HG02678 (cell line): ENCODE data around the gene ZNF521.

Source experiments
- ATAC-seq: cut with Tn5 transposase; IDR thresholded peaks from one replicate; pipeline ENCODE4 v1.9.1; 2021; ENCODE audit warnings: mild to moderate bottlenecking, moderate library complexity; ENCODE audit not compliant: unreplicated experiment

ZNF521 gene

DNA sequence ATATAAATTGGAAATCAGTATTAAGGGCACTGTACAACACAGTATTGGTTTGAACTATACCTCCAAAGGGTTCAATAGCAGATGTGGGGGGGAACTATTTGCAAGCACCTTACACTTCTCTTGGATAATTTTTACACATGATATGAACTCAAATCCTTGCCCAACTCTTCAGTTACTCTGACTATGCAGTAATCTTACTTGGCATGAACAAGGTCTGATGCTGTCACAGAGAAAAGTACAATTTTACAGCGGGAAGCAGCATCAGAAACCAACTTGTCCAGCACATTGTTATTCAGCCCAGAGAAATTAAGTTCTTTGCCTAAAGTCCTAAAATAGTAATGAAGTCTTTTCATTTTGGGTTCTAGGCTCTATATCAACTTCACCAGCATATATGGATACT lies 98.2 kb downstream of the ZNF521 start:
- ATAC-seq = no peak

- ATAC-seq = no peak
These were observed 98.8 kb downstream of the ZNF521 start for GRCh38 chr18:25253136-25253535.

DNA sequence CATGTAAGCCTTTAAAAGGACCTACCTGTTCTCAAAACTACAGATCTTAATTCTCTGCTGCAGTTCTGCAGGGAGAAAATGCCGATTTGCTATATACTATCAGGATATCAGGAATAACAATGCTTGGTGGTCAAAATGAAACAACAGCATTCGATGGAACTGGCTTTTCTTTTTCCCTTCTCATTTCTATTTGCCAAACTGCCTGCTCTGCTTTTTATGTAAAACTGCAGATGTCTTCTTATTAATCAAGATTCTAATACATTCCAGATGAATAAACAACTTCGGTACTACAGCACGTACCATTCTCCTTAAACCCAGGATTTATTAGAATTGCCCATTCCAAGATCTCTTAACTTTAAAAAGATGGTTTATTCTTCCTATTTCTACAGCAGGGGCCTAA lies 100.9 kb downstream of the ZNF521 start:
- no peak for ATAC-seq

- ATAC-seq = no peak
These were observed 101.5 kb downstream of the ZNF521 start for GRCh38 chr18:25250474-25250851.

DNA sequence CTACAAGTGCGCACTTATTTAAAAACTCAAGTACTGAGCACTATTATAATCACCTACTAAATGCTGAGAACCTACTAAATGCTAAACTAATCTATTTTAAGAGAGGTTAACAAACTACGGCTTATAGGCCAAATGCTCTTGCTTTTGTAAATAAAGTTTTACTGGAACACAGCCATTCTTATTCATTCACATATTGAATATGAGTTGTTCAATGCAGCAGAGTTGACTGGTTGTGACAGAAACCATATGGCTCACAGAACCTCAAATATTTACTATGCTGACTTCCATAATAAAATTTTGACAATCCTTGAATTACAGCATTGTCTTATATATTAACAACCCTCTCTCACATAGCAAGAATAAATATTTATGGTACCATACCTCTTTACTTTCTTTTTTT lies 103.2 kb downstream of the ZNF521 start:
- ATAC-seq = no peak

GRCh38 chr18:25247725-25248124 lies 104.2 kb downstream of the ZNF521 start:
- no peak for ATAC-seq

GRCh38 chr18:25244924-25245698 lies 106.9 kb downstream of the ZNF521 start:
- no peak for ATAC-seq

GRCh38 chr18:25244170-25244569 lies 107.8 kb downstream of the ZNF521 start:
- ATAC-seq = no peak

GRCh38 chr18:25243754-25244153 lies 108.2 kb downstream of the ZNF521 start:
- ATAC-seq = no peak

DNA sequence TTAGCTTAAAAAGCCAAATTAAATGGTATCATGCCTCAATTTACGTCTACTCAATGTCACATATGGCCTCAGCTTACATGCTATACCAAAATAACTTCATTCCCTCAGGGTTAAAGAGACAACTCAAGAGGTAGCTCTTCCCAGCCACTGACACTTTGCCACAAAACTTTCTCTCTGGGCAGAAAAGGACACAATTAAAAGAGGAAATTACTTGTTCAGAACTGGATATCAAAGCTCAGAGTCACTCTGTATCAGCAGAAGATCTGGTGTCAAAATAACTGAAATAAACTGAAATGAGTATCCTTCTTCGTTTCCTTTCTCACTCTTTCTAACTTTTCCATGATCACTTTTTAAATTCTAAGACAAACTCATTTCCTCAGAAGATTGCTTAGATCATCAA lies 108.7 kb downstream of the ZNF521 start:
- no peak for ATAC-seq

GRCh38 chr18:25240420-25240770 lies 111.6 kb downstream of the ZNF521 start:
- no peak for ATAC-seq

GRCh38 chr18:25239581-25240419 lies 112.2 kb downstream of the ZNF521 start:
- no peak for ATAC-seq

GRCh38 chr18:25239151-25239550 lies 112.8 kb downstream of the ZNF521 start:
- no peak for ATAC-seq

- no peak for ATAC-seq
These were observed 114.2 kb downstream of the ZNF521 start for GRCh38 chr18:25237571-25238267.

GRCh38 chr18:25236736-25237135 lies 115.2 kb downstream of the ZNF521 start:
- ATAC-seq = no peak

DNA sequence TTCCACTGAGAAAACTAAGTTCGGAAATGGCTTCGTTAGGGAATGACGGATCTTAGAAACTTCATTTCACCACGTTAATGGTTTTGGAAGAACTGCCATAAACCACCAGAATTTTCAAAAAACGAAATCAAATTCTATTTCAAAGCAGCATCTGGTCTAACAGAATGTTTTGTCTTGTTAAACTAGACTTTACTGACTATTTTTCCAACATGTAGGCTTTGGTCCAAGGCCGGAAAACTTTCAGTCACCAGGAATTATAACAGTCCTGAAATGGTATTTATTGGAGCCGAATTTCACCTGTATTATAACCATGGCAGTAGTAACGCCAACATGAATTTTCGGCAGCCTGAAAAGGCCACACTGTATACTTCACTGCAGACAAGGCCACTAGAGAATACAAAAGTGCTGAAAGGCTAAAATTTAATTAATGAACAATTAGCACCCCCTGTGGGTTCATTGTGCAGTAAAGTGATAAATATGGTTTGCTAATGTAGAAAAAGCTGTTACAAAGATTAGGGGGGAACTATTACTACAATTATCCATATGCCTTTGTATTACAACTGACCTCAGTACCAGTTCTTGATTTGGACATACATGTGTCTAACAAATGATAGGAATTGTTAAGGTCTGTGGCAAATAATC lies 116.4 kb downstream of the ZNF521 start:
- no peak for ATAC-seq

GRCh38 chr18:25234740-25235345 lies 117.1 kb downstream of the ZNF521 start:
- no peak for ATAC-seq

DNA sequence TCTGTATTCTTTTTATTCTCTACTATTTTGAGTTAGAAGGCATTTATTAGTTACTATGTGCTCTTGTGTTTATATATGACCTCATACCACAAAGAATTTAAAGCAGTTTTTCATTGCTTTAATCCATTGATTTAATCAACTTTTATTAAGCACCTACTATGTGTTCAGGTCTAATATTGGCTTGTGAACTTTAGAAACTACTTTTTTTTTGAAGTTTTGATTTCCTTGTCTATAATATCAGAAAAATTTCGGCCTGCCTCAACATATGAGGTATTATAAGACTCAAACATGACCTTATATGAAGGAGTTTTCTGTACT lies 117.7 kb downstream of the ZNF521 start:
- no peak for ATAC-seq

DNA sequence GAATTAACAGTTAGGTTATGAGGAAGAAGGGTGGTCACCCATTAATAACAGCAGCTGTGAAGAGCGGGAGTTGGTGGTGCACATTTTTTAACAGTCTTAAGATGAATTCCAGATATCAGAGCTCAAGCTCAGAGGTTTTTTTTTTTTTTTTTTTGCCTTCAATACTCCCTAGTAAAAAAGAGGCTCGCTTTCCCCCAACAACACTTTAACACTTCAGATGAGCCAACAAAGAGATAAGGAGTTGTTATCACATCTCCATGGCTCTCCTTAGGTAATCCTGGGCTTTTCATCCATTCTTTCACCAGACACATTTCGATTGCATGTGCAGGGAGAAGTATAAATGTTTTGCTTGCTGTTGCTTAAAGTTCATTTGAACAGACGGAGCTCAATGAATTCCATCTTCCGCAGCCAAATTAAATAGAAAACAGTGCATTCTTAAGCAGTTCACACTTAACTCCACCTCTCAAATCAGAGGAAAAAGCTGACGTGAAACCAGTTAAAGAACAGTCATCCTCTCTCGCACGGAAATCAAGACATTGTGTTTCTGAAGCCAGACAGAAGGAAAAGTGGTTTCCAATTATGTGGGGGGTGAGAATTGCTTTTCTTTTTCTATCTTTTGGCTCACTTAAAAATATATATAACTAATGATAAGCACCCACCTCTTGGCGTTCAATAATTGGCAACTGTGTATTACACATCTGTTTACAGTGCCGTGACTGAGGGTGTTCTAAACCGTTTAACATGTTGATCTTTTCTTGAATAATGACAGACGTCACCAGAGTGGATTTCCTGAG lies 118.2 kb downstream of the ZNF521 start:
- ATAC-seq = no peak

DNA sequence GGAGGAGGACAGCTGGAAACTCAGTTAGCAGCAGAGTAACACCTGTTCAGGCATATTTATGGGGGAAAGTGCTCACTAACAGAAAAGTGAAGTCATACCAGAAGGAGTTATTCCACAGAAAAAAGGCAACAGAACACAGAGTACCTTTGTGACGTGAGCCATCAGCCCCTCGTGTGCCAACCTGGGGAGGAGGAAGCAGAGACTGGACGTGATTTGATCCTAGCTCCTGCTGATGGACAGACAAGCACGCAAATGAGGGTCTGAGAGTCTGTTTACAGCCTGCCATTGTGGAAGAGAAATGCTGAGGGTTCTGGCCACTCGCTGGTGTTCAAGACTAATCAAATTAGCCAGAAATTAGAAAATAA lies 120.7 kb downstream of the ZNF521 start:
- ATAC-seq = no peak
